ENCODE data around the gene TMEM132A. TPM values are rescaled to one million over a fixed set of nuclear protein-coding genes. Genes with fewer than 3 reads are reported as not detected.

Gene TMEM132A
- total and polyA plus RNA-seq, 9 of the 15 experiments (the other 6 are each of a cell fraction or from before 2014, with no cell fraction given), result 0.04 to 1.1 (median 0.18) TPM; not detected in 4

DNA sequence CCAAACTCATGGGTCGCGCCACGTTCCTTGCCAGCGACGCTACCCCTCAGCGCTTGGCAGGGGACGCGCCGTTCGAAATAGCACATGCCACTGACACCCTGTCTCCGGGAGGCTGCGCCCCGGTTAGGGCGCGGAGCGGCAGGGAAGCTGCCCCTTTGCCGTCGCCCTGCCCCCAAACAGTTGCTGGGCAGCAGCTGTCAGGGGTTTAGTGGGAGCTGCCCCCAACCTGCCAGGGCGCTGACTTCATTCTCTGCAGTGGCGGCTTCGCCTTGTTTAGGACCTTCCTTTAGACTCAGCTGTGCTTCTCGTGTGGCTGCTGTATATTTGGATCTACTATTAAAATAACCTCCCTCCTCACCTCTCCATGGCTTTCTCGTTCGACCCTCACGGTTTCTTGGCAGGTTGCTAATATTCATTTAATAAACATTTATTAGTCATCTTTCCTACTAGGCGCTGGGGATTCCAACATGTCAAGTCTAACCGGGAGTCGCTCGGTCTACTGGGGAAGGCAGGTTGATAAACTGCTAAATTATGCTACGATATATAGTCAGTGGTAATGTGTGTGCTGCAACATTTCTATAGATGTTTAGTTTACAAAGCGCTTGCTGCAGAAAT lies 9.5 kb upstream of the TMEM132A start (continued):
- TF ChIP-seq, protein P1, sequence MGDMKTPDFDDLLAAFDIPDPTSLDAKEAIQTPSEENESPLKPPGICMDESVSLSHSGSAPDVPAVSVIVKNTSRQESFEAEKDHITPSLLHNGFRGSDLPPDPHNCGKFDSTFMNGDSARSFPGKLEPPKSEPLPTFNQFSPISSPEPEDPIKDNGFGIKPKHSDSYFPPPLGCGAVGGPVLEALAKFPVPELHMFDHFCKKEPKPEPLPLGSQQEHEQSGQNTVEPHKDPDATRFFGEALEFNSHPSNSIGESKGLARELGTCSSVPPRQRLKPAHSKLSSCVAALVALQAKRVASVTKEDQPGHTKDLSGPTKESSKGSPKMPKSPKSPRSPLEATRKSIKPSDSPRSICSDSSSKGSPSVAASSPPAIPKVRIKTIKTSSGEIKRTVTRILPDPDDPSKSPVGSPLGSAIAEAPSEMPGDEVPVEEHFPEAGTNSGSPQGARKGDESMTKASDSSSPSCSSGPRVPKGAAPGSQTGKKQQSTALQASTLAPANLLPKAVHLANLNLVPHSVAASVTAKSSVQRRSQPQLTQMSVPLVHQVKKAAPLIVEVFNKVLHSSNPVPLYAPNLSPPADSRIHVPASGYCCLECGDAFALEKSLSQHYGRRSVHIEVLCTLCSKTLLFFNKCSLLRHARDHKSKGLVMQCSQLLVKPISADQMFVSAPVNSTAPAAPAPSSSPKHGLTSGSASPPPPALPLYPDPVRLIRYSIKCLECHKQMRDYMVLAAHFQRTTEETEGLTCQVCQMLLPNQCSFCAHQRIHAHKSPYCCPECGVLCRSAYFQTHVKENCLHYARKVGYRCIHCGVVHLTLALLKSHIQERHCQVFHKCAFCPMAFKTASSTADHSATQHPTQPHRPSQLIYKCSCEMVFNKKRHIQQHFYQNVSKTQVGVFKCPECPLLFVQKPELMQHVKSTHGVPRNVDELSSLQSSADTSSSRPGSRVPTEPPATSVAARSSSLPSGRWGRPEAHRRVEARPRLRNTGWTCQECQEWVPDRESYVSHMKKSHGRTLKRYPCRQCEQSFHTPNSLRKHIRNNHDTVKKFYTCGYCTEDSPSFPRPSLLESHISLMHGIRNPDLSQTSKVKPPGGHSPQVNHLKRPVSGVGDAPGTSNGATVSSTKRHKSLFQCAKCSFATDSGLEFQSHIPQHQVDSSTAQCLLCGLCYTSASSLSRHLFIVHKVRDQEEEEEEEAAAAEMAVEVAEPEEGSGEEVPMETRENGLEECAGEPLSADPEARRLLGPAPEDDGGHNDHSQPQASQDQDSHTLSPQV (IDR thresholded peaks at IDR 0.05), result 0 out of 2 replicates have a peak, but pooled peaks have one; percentile 3
- TF ChIP-seq RFX5 (IDR thresholded peaks at IDR 0.05; ENCODE audit: low read depth, low read length), result no peak

DNA sequence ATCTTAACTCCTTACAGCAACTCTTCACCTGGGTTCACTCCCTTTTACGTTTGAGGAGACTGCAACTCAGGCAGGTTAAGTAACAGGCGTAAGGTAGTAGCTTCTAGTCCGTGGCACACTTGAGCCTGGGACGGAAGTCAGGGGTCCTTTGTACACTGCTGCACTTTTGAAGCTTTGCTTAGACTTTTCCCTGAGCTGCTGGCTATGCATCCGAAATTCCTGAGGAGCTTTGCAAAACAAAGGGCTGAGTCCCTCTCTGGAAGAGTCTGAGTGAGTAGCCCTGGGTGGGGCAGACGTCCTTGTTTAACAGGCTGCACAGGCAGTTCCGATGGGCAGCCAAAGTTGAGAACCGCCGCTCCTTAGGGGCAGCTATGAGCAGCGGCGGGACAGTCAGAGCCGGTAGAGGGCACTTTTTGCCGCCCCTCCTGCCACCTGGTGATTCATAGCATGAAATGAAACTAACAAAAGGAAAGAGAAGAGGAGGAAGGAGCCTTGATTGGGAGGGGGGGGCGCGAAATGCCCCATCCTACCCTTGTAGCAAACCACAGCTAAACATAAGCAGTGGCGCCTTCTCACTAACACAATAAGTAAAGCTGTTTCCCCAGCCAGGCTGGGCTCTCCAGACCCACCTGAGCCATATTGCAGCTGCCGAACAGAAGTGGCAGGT lies 8.9 kb upstream of the TMEM132A start:
- peaks cover 17 to 29% of the 10 kb centered on the region in 2 experiments; a peak in 4 of 5 replicates for H3K4me1 ChIP-seq (replicated peaks in 1 of 2; ENCODE audit: control insufficient read depth in 2 of 2, insufficient read depth in 2 of 2, low read length in 2 of 2)
- peaks cover 5% of the 10 kb centered on the region; the same call in 1 of the 2 replicates for H4K20me1 ChIP-seq (replicated peaks; ENCODE audit: control insufficient read depth, insufficient read depth, low read length)
- intact Hi-C loops (cut with micrococcal nuclease) (loop anchor here (2.0 kb wide), 1 partner anchor 51 kb away; no protein-coding TSS in a partner anchor), in situ Hi-C loops (cut with MboI) (no loop called here)
- FAIRE-seq (no peak), DNase-seq (ENCODE audit: extremely low read depth in 1 of 4, low spot score in 3 of 4) (peak in 1 of 4 experiments; percentile 27), ATAC-seq (0 out of 3 replicates have a peak, but pooled peaks have one; percentile 5)
- 48% methylated on average over 17 of the region's 17 CpGs for WGBS (ENCODE audit: insufficient coverage, low coverage, missing lambda C conversion rate)
- ChIA-PET POLR2A (interaction anchor here (0.5 to 2.3 kb wide), 8 partner anchors 9 to 470 kb away, joined by 3 to 14 read pairs (median 4); partner anchors contain the start of genes PRPF19 and TMEM132A), CTCF (ENCODE audit: low intra/inter-chr PET ratio) (no interaction called here)
- peaks cover 54% of the 10 kb centered on the region for H3K79me2 ChIP-seq (ENCODE audit: control insufficient read depth, insufficient read depth, low read length)
- H3K36me3 ChIP-seq (ENCODE audit: control insufficient read depth, insufficient read depth, low read length), result peaks cover 31% of the 10 kb centered on the region
- H3K9me1 ChIP-seq (ENCODE audit: control insufficient read depth, insufficient read depth, low read length), result no peaks in the 10 kb centered on the region
- BruUV-seq (replicated peaks), result no TSS peak
- no peak overlapping the region for H2AFZ ChIP-seq (ENCODE audit: low read depth, low read length)
- no peak overlapping the region for H3K27ac ChIP-seq (ENCODE audit: extremely low read depth, low read depth, low read length)
- H3K9ac ChIP-seq (ENCODE audit: insufficient read depth in 1 of 2, low read depth in 2 of 2, low read length in 2 of 2), result peak overlapping the region; percentile 69 to 91; a peak in 3 of 4 replicates
- peak overlapping the region; percentile 94 for H3K4me2 ChIP-seq (ENCODE audit: insufficient read depth, low read length)
- H3K9me3 ChIP-seq (replicated peaks; ENCODE audit: control insufficient read depth, insufficient read depth, low read depth, low read length), result peaks cover 3% of the 10 kb centered on the region; the same call in 1 of the 2 replicates
- H3K4me3 ChIP-seq, result peak overlapping the region; percentile 50; the same call in 1 of the 2 replicates
- no peaks in the 10 kb centered on the region for H3K27me3 ChIP-seq (ENCODE audit: control insufficient read depth in 2 of 2, insufficient read depth in 2 of 2, low read length in 2 of 2)
- TF ChIP-seq, protein P2, sequence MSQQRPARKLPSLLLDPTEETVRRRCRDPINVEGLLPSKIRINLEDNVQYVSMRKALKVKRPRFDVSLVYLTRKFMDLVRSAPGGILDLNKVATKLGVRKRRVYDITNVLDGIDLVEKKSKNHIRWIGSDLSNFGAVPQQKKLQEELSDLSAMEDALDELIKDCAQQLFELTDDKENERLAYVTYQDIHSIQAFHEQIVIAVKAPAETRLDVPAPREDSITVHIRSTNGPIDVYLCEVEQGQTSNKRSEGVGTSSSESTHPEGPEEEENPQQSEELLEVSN (IDR thresholded peaks at IDR 0.05; ENCODE audit: borderline replicate concordance in 1 of 2, extremely low read depth in 1 of 2, insufficient read depth in 1 of 2, insufficient read length in 1 of 2, low read depth in 1 of 2, low read length in 1 of 2, poor library complexity in 1 of 2, severe bottlenecking in 1 of 2), result peak in 1 of 2 experiments; percentile 59
- TF ChIP-seq NUFIP1 (IDR thresholded peaks at IDR 0.05; ENCODE audit: partially characterized antibody) (no peak), KHSRP (IDR thresholded peaks at IDR 0.05) (no peak), MEIS2 (IDR thresholded peaks at IDR 0.05; ENCODE audit: partially characterized antibody) (peak; percentile 29), HNRNPL (IDR thresholded peaks at IDR 0.05; ENCODE audit: low read depth, low read length) (no peak), JUND (IDR thresholded peaks at IDR 0.05; ENCODE audit: borderline replicate concordance, low read depth, low read length) (peak; percentile 49), JUND (tag; IDR thresholded peaks at IDR 0.05; ENCODE audit: borderline replicate concordance, low read depth, low read length) (peak; percentile 8; the same call in 1 of the 3 replicates)
- TF ChIP-seq, protein P3, sequence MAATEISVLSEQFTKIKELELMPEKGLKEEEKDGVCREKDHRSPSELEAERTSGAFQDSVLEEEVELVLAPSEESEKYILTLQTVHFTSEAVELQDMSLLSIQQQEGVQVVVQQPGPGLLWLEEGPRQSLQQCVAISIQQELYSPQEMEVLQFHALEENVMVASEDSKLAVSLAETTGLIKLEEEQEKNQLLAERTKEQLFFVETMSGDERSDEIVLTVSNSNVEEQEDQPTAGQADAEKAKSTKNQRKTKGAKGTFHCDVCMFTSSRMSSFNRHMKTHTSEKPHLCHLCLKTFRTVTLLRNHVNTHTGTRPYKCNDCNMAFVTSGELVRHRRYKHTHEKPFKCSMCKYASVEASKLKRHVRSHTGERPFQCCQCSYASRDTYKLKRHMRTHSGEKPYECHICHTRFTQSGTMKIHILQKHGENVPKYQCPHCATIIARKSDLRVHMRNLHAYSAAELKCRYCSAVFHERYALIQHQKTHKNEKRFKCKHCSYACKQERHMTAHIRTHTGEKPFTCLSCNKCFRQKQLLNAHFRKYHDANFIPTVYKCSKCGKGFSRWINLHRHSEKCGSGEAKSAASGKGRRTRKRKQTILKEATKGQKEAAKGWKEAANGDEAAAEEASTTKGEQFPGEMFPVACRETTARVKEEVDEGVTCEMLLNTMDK (IDR thresholded peaks at IDR 0.05; ENCODE audit: borderline replicate concordance, insufficient read depth, low read depth, low read length, poor library complexity, severe bottlenecking), result peak; percentile 36
